ENCODE data around the gene CTSW.

Gene CTSW

GRCh38 chr11:65932558-65932919, 52.9 kb downstream of the CTSW start:
- DNase-seq = no peak
